K562 (cell line): ENCODE results near the gene TNFRSF13B. TPM values are rescaled to one million over a fixed set of nuclear protein-coding genes. Genes with fewer than 3 reads are reported as not detected.

ENCODE experiments used
- CEBPG ChIP-seq, 3 experiments: fragments of 200-800 bp in 1 of 3; sonication (Bioruptor generic) in 1 of 3; sonication (generic) in 1 of 3; formaldehyde crosslinking in 1 of 3; IDR thresholded peaks in 2 of 3; conservative IDR thresholded peaks in 1 of 3; 2 replicates each; pipeline versions ENCODE4 v1.6.1 to v1.8.0; 2016 to 2022; ENCODE audit warnings: missing compliant biosample characterization in 2 of 3, missing genetic modification characterization in 2 of 3, mild to moderate bottlenecking in 1 of 3, missing genetic modification reagents in 1 of 3
- E2F6 ChIP-seq, 2 experiments: IDR thresholded peaks; 2 replicates each; pipeline ENCODE4 v1.6.1; 2011; ENCODE audit warnings: borderline replicate concordance in 1 of 2, control low read depth in 1 of 2, low read depth in 1 of 2, low read length in 1 of 2, mild to moderate bottlenecking in 1 of 2, mixed read lengths in 1 of 2, moderate library complexity in 1 of 2; ENCODE audit not compliant: insufficient read depth in 1 of 2, insufficient read length in 1 of 2, poor library complexity in 1 of 2, severe bottlenecking in 1 of 2; ENCODE audit errors: extremely low read depth in 1 of 2
- E4F1 ChIP-seq: fragments of 250-450 bp; sonication (Bioruptor Pico); IDR thresholded peaks from 2 replicates; pipeline ENCODE4 v1.5.0; 2021; ENCODE audit warnings: mild to moderate bottlenecking, borderline replicate concordance
- GMEB1 ChIP-seq: fragments of 250-450 bp; sonication (Bioruptor Pico); IDR thresholded peaks from 2 replicates; pipeline ENCODE4 v1.4.0; 2020; ENCODE audit warnings: mild to moderate bottlenecking
- ZNF41 ChIP-seq: fragments of 250-450 bp; sonication (Bioruptor Pico); conservative IDR thresholded peaks from 2 replicates; pipeline ENCODE4 v1.4.0; 2020; ENCODE audit warnings: mild to moderate bottlenecking
- polyA plus RNA-seq, 8 experiments: library from polyadenylated mRNA; depleted of rRNA in 4 of 8; stranded (reverse) in 5 of 8; unstranded in 3 of 8; fragments of >200 nt; fragmentation: Nextera tagmentation in 2 of 8; fragmentation: Illumina TruSeq in 1 of 8; extraction: Ambion mirVana in 2 of 8; extraction: Trizol in 1 of 8; gene quantifications; 2 replicates each; pipeline versions ENCODE4 v1.2.1 to v1.2.3, GENCODE V29; 2011 to 2014; ENCODE audit warnings: inconsistent platforms in 1 of 8, missing spikeins in 1 of 8
- total RNA-seq, 7 experiments: library from RNA; depleted of rRNA in 6 of 7; stranded (reverse); fragments of >200 nt in 6 of 7; fragmentation: Illumina TruSeq in 2 of 7; extraction: Trizol in 2 of 7; gene quantifications; 2 replicates each; pipeline versions ENCODE4 v1.2.1 to v1.2.3, GENCODE V29; 2011 to 2021; ENCODE audit warnings: low replicate concordance in 1 of 7

Gene TNFRSF13B
- total and polyA plus RNA-seq, 9 of the 15 experiments (the other 6 are each of a cell fraction or from before 2014, with no cell fraction given): not detected

GRCh38 chr17:16927641-16928321 is 44.1 kb downstream of the TNFRSF13B start (continued):
- TF ChIP-seq CEBPG (CRISPR knock-in tag; IDR thresholded peaks at IDR 0.05) (no peak), CEBPG (tag; conservative IDR thresholded peaks at IDR 0.05 in 1 of 2, IDR thresholded peaks at IDR 0.05 in 1 of 2) (no peak), GMEB1 (CRISPR knock-in tag) (no peak), E4F1 (CRISPR knock-in tag) (no peak), ZNF41 (CRISPR knock-in tag) (no peak), E2F6 (IDR thresholded peaks at IDR 0.05; ENCODE audit: borderline replicate concordance in 1 of 2, extremely low read depth in 1 of 2, insufficient read depth in 1 of 2, insufficient read length in 1 of 2, low read depth in 1 of 2, low read length in 1 of 2, poor library complexity in 1 of 2, severe bottlenecking in 1 of 2) (no peak)
